HepG2 (cell line): Measurements from ENCODE around the gene GOSR1. TPM values are rescaled to one million over a fixed set of nuclear protein-coding genes. Genes with fewer than 3 reads are reported as not detected.
"Not testable (repeated sequence)": the region's sequence is repeated elsewhere in the genome, so short reads cannot be mapped to it uniquely, and the experiment has no call there.

Source experiments
- ATAC-seq: fragments of 200-7000 bp; cut with Tn5 transposase; 3 replicates; pipeline ENCODE4 v1.9.1; 2020; ENCODE audit warnings: mild to moderate bottlenecking, moderate library complexity
- BruUV-seq: library from RNA; stranded (reverse); fragments of 400-500 nt; replicated peaks from 2 replicates; lab custom pipeline; 2021; lab: Mats Ljungman, UMichigan
- CTCF ChIA-PET: fragments of 300-600 bp; formaldehyde crosslinking; extraction: SDS; loops from one replicate; lab custom pipeline; 2021; ENCODE audit warnings: low total read pairs, inconsistent platforms, low intra/inter-chr PET ratio; lab: Yijun Ruan, JAX
- POLR2A ChIA-PET: fragments of 350-600 bp; sonication (Branson Sonifier 250); formaldehyde crosslinking; loops from one replicate; lab custom pipeline; 2020; ENCODE audit warnings: antibody characterized with exemption, inconsistent platforms; lab: Yijun Ruan, JAX
- DNase-seq: peaks from one replicate; pipeline ENCODE4 v3.0.0-alpha.2; 2015; ENCODE audit warnings: low spot score
- FAIRE-seq: peaks from 3 replicates; lab custom pipeline; 2011; peaks lifted over from hg19 to GRCh38; lab: Jason Lieb, UNC
- H2AFZ ChIP-seq: one replicate; pipeline ENCODE4 v1.6.1; 2011; ENCODE audit warnings: low read length, inconsistent platforms
- H3K27ac ChIP-seq: fragments of 300-600 bp; 3 replicates; pipeline ENCODE4 v1.8.0; 2011; ENCODE audit warnings: mixed run types, mild to moderate bottlenecking, mixed read lengths, low read length, inconsistent platforms; ENCODE audit not compliant: insufficient read depth; ENCODE audit errors: extremely low read length
- H3K27me3 ChIP-seq, 2 experiments: fragments of 200-600 bp in 1 of 2; 2 replicates in 1 of 2; 3 replicates in 1 of 2; pipeline versions ENCODE4 v1.6.0 to v1.8.0; 2011; ENCODE audit warnings: low read length in 2 of 2, mild to moderate bottlenecking in 2 of 2, moderate library complexity in 2 of 2, inconsistent platforms in 1 of 2; ENCODE audit not compliant: insufficient read depth in 2 of 2, control insufficient read depth in 1 of 2
- H3K36me3 ChIP-seq, 2 experiments: fragments of 200-600 bp in 1 of 2; replicated peaks in 1 of 2; 2 replicates in 1 of 2; 3 replicates in 1 of 2; pipeline versions ENCODE4 v1.5.1 to v1.8.0; 2011; ENCODE audit warnings: low read length in 2 of 2, inconsistent platforms in 1 of 2; ENCODE audit not compliant: insufficient read depth in 2 of 2, control insufficient read depth in 1 of 2
- H3K4me1 ChIP-seq: 2 replicates; pipeline ENCODE4 v1.5.1; 2012; ENCODE audit warnings: low read length, inconsistent platforms; ENCODE audit not compliant: insufficient read depth
- H3K4me2 ChIP-seq: 2 replicates; pipeline ENCODE4 v1.6.0; 2011; ENCODE audit warnings: low read depth, low read length, inconsistent platforms
- H3K4me3 ChIP-seq, 3 experiments: fragments of 200-600 bp in 1 of 3; sonication (generic), shearing (Covaris generic) in 1 of 3; replicated peaks in 1 of 3; 2 replicates each; pipeline ENCODE4 v1.5.1; 2011 to 2016; ENCODE audit warnings: low read length in 3 of 3, inconsistent platforms in 2 of 3, low read depth in 2 of 3, mild to moderate bottlenecking in 2 of 3, control low read depth in 1 of 3, mixed read lengths in 1 of 3; ENCODE audit not compliant: insufficient read depth in 1 of 3
- H3K79me2 ChIP-seq: one replicate; pipeline ENCODE4 v1.6.1; 2011; ENCODE audit warnings: low read length, inconsistent platforms; ENCODE audit not compliant: insufficient read depth
- H3K9ac ChIP-seq: 2 replicates; pipeline ENCODE4 v1.6.0; 2011; ENCODE audit warnings: mild to moderate bottlenecking, low read depth, low read length, inconsistent platforms; ENCODE audit not compliant: insufficient read depth
- H3K9me3 ChIP-seq: 2 replicates; pipeline ENCODE4 v1.5.1; 2012; ENCODE audit warnings: mild to moderate bottlenecking, low read length
- H4K20me1 ChIP-seq: 2 replicates; pipeline ENCODE4 v1.6.0; 2011; ENCODE audit warnings: inconsistent platforms, mild to moderate bottlenecking, low read length, moderate library complexity; ENCODE audit not compliant: insufficient read depth
- CBX5 ChIP-seq: sonication (generic); formaldehyde crosslinking; IDR thresholded peaks from 2 replicates; pipeline ENCODE4 v1.4.0; 2020; ENCODE audit warnings: missing genetic modification reagents, borderline replicate concordance
- FOSL2 ChIP-seq: sonication (generic); formaldehyde crosslinking; IDR thresholded peaks from 2 replicates; pipeline ENCODE4 v1.4.0; 2020; ENCODE audit warnings: missing genetic modification reagents
- GFI1 ChIP-seq: sonication (generic); formaldehyde crosslinking; IDR thresholded peaks from 2 replicates; pipeline ENCODE4 v1.5.0; 2020; ENCODE audit warnings: missing genetic modification reagents, mild to moderate bottlenecking, borderline replicate concordance
- KLF9 ChIP-seq: IDR thresholded peaks from 2 replicates; pipeline ENCODE4 v1.6.1; 2016; ENCODE audit warnings: low read depth
- PHF20 ChIP-seq: sonication (generic); formaldehyde crosslinking; IDR thresholded peaks from 2 replicates; pipeline ENCODE4 v1.5.0; 2020; ENCODE audit warnings: mild to moderate bottlenecking, missing genetic modification reagents
- POLR2AphosphoS5 ChIP-seq: IDR thresholded peaks from 2 replicates; pipeline ENCODE4 v1.6.1; 2012; ENCODE audit warnings: low read depth, low read length
- PRDM4 ChIP-seq: sonication (generic); formaldehyde crosslinking; IDR thresholded peaks from 2 replicates; pipeline ENCODE4 v1.9.0; 2021; ENCODE audit warnings: missing genetic modification reagents, borderline replicate concordance
- XBP1 ChIP-seq: sonication (generic); formaldehyde crosslinking; IDR thresholded peaks from 2 replicates; pipeline ENCODE4 v1.5.0; 2020; ENCODE audit warnings: missing genetic modification reagents
- ZGPAT ChIP-seq: IDR thresholded peaks from 2 replicates; pipeline ENCODE4 v1.6.1; 2016; ENCODE audit warnings: mild to moderate bottlenecking
- ZKSCAN5 ChIP-seq: sonication (generic); formaldehyde crosslinking; IDR thresholded peaks from 2 replicates; pipeline ENCODE4 v1.5.1; 2020; ENCODE audit warnings: mild to moderate bottlenecking, missing genetic modification reagents
- ZNF788 ChIP-seq: sonication (generic); formaldehyde crosslinking; IDR thresholded peaks from 2 replicates; pipeline ENCODE4 v1.5.0; 2020; ENCODE audit warnings: mild to moderate bottlenecking, missing genetic modification reagents, borderline replicate concordance
- WGBS: methylation state at CpG from one replicate; pipeline ENCODE4 v1.1.6; 2017; ENCODE audit warnings: low lambda C conversion rate; 5-methylcytosine and 5-hydroxymethylcytosine counted together
- in situ Hi-C: cut with HindIII; loops from 2 replicates; pipeline ENCODE4 v1.10.0; 2017; ENCODE audit warnings: low pct_unique_long_range_greater_than_20kb; ENCODE audit not compliant: extremely low pct_ligation_motif_present
- intact Hi-C: fragments of 100-400 bp; cut with micrococcal nuclease; formaldehyde crosslinking; loops from one replicate; pipeline ENCODE4 v1.10.0; 2022; ENCODE audit not compliant: unreplicated experiment
- polyA plus RNA-seq, 8 experiments: library from polyadenylated mRNA; depleted of rRNA in 3 of 8; stranded (reverse) in 7 of 8; unstranded in 1 of 8; fragments of >200 nt; fragmentation: Illumina TruSeq in 4 of 8; extraction: Trizol in 4 of 8; gene quantifications; 2 replicates each; pipeline versions ENCODE4 v1.2.1 to v1.2.3, GENCODE V29; 2011 to 2016; ENCODE audit warnings: low read depth in 4 of 8, missing spikeins in 1 of 8, mixed read lengths in 1 of 8; ENCODE audit not compliant: insufficient read depth in 1 of 8
- total RNA-seq, 5 experiments: library from RNA; depleted of rRNA; stranded (reverse); fragments of >200 nt; fragmentation: Illumina TruSeq; extraction: Trizol; gene quantifications; 2 replicates each; pipeline ENCODE4 v1.2.3, GENCODE V29; 2016; ENCODE audit warnings: low read depth in 1 of 5

GOSR1 gene
- total and polyA plus RNA-seq, 2 of the 13 experiments (the other 11 are each of a cell fraction or from before 2014, with no cell fraction given), result 15.8 to 37.0 TPM

GRCh38 chr17:30570596-30571265 is 93.5 kb downstream of the GOSR1 start:
- H3K27me3 ChIP-seq, result peaks cover 4 to 37% of the 10 kb centered on the region in 2 experiments; a peak in 4 of 5 replicates
- no TSS peak for BruUV-seq
- intact Hi-C loops (no loop called here), in situ Hi-C loops (no loop called here)
- H3K4me3 ChIP-seq, result no peak overlapping the region
- POLR2A ChIA-PET, result no interaction called here
- H3K9me3 ChIP-seq, result no peaks in the 10 kb centered on the region
- no peak overlapping the region for H2AFZ ChIP-seq
- H3K79me2 ChIP-seq, result no peaks in the 10 kb centered on the region
- CTCF ChIA-PET, result no interaction called here
- ATAC-seq, result no peak
- no peak overlapping the region for H3K4me2 ChIP-seq
- no peak overlapping the region for H3K9ac ChIP-seq
- 39% methylated on average over 7 of the region's 9 CpGs for WGBS
- TF ChIP-seq GFI1 (CRISPR knock-in tag) (no peak), FOSL2 (CRISPR knock-in tag) (no peak), POLR2AphosphoS5 (no peak), KLF9 (CRISPR knock-in tag) (no peak), PHF20 (CRISPR knock-in tag) (no peak), ZGPAT (no peak), ZNF788 (CRISPR knock-in tag) (no peak), PRDM4 (CRISPR knock-in tag) (no peak), XBP1 (no peak), CBX5 (no peak), ZKSCAN5 (CRISPR knock-in tag) (no peak)
- DNase-seq, result no peak
- H3K27ac ChIP-seq, result no peak overlapping the region
- H4K20me1 ChIP-seq, result no peaks in the 10 kb centered on the region
- H3K4me1 ChIP-seq, result no peaks in the 10 kb centered on the region; the same call in 1 of the 2 replicates
- no peak for FAIRE-seq
- no peaks in the 10 kb centered on the region for H3K36me3 ChIP-seq

- in situ Hi-C loops, H3K9ac ChIP-seq, H4K20me1 ChIP-seq, H3K9me3 ChIP-seq, CTCF ChIA-PET, POLR2A ChIA-PET, H3K79me2 ChIP-seq, intact Hi-C loops, H3K4me1 ChIP-seq, H3K4me2 ChIP-seq, H3K27ac ChIP-seq, H2AFZ ChIP-seq, DNase-seq, ATAC-seq, H3K36me3 ChIP-seq, H3K4me3 ChIP-seq, BruUV-seq, FAIRE-seq: not testable (repeated sequence)
- 44% methylated on average over 4 of the region's 14 CpGs for WGBS
- H3K27me3 ChIP-seq, result peaks cover 4 to 34% of the 10 kb centered on the region in 2 experiments; a peak in 4 of 5 replicates
Measured at GRCh38 chr17:30571404-30571803, 94.2 kb downstream of the GOSR1 start.
